ENCODE measurements around the gene RAB12. TPM values are rescaled to one million over a fixed set of nuclear protein-coding genes. Genes with fewer than 3 reads are reported as not detected.

RAB12 gene
- total RNA-seq, 1 experiment from 2014 or later: 51.3 TPM

DNA sequence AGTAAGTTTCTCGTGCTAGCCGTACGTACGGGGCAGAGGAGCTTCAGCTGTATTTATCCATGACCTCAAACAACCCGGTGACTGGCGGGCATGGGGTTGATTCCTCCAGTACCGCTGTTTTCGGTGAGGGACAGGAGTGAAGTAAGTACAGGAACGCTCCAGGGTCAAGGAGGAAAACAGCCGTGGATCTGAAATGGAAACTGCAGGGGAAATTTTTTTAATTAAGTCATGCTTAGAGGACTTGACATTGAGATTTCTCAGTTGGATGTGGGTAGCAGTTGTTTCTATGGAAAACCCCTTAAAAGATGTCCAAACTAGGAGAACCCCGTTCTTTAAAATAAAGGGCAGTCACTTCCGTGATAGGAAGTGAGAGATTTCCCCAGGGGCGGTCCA, 1.2 kb downstream of the RAB12 start:
- H3K23ac ChIP-seq (ENCODE audit: insufficient read length, low read depth, low read length): no peak overlapping the region
- H2AFZ ChIP-seq (ENCODE audit: low read length): no peak overlapping the region
- no peak for DNase-seq
- Mint-ChIP-seq H3K4me3 (peak overlapping the region; percentile 86 to 94), H3K36me3 (ENCODE audit: insufficient read depth in 1 of 3, low read depth in 3 of 3) (peaks cover 7 to 20% (median 9%) of the 10 kb centered on the region in 3 experiments; a peak in 6 of 7 replicates), H3K4me1 (peaks cover 59% of the 10 kb centered on the region in 2 experiments), H3K9me3 (no peaks in the 10 kb centered on the region; a peak in 1 of 5 replicates), H3K27ac (peak overlapping the region in 2 of 3 experiments; percentile 59 to 81; a peak in 2 of 7 replicates), H3K27me3 (ENCODE audit: low read depth) (peaks cover 12% of the 10 kb centered on the region)
- H3K9ac ChIP-seq (ENCODE audit: extremely low read depth, insufficient read length, low read length): peak overlapping the region; percentile 63
- TF ChIP-seq CTCF (conservative IDR thresholded peaks at IDR 0.05): no peak
- no peaks in the 10 kb centered on the region for H3K79me1 ChIP-seq (ENCODE audit: insufficient read depth, low read depth, low read length, poor library complexity, severe bottlenecking)
- no peak overlapping the region for H3K27ac ChIP-seq (ENCODE audit: insufficient read length, low read depth, low read length)
- H3K27me3 ChIP-seq (ENCODE audit: insufficient read depth, low read length): no peaks in the 10 kb centered on the region
- H2BK15ac ChIP-seq (ENCODE audit: low read depth, low read length): no peak overlapping the region
- H3K23me2 ChIP-seq (ENCODE audit: insufficient read length, low read depth, low read length, poor library complexity, severe bottlenecking): peaks cover 13% of the 10 kb centered on the region
- H3K14ac ChIP-seq (ENCODE audit: insufficient read depth, low read length): no peak overlapping the region; the same call in 1 of the 2 replicates
- H2BK5ac ChIP-seq (ENCODE audit: insufficient read length, low read length): no peak overlapping the region
- H2BK120ac ChIP-seq (ENCODE audit: low read depth, low read length, poor library complexity, severe bottlenecking): no peak overlapping the region
- no peak overlapping the region for H3K18ac ChIP-seq (ENCODE audit: insufficient read length, low read depth, low read length)
- peaks cover 5% of the 10 kb centered on the region for H4K20me1 ChIP-seq (ENCODE audit: control insufficient read depth, insufficient read depth, insufficient read length)
- H3T11ph ChIP-seq (ENCODE audit: low read length): no peak overlapping the region
- H3K56ac ChIP-seq (ENCODE audit: insufficient read length, low read depth, low read length): no peak overlapping the region
- no CpG with 5 or more reads among the region's 13 CpGs for WGBS (ENCODE audit: extremely low coverage, insufficient read length, low lambda C conversion rate)
- peak overlapping the region; percentile 52 for H3K4me2 ChIP-seq (ENCODE audit: insufficient read depth, insufficient read length, low read length)
- H4K5ac ChIP-seq (ENCODE audit: insufficient read length, low read depth, low read length): no peak overlapping the region
- H2BK12ac ChIP-seq (ENCODE audit: insufficient read length, low read depth, low read length): no peak overlapping the region
- no peak overlapping the region for H2BK20ac ChIP-seq (ENCODE audit: low read depth, low read length, poor library complexity, severe bottlenecking)
- H3K79me2 ChIP-seq (ENCODE audit: insufficient read depth, low read length): peaks cover 44% of the 10 kb centered on the region
- no peak overlapping the region for H3K4ac ChIP-seq (ENCODE audit: low read depth, low read length)
- no peak overlapping the region for H4K8ac ChIP-seq (replicated peaks; ENCODE audit: insufficient read length, low read depth, low read length)
- no peak overlapping the region for H2AK5ac ChIP-seq (ENCODE audit: insufficient read length, low read length)
- H4K91ac ChIP-seq (ENCODE audit: insufficient read length, low read depth, low read length): no peak overlapping the region
- H3K4me1 ChIP-seq (ENCODE audit: insufficient read depth, low read length): peaks cover 8% of the 10 kb centered on the region; the same call in 1 of the 2 replicates
- no peaks in the 10 kb centered on the region for H3K9me3 ChIP-seq (ENCODE audit: control insufficient read depth, low read depth, low read length)
